ENCODE data around the gene CDH22.

Gene CDH22

DNA sequence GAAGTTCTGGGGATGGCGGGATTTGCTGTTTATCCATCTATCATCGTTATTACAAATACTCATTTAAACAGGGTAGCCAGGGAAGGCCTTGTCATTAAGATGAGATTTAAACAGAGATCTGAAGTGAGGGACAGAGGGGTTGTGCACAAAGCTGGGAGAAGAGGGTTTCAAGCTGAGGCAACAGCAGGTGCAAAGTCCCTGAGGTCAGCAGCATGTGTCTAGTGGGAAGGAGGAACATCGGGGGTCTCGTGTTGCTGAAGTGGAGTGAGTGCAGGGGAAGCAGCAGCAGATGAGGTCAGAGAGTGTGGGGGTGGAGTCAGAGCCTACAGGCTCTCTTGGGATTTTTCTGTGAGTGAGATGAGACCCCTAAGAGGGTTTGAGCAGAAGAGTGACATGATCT lies 52.0 kb downstream of the CDH22 start:
- H3K4me1 ChIP-seq: peaks cover 0 to 27% (median 16%) of the 10 kb centered on the region in 10 experiments; a peak in 15 of 20 replicates
- H3K9me3 ChIP-seq (replicated peaks in 1 of 11): no peaks in the 10 kb centered on the region
- H3K27me3 ChIP-seq: peaks cover 6 to 13% (median 9%) of the 10 kb centered on the region in 11 experiments
- peaks cover 0 to 18% (median 0%) of the 10 kb centered on the region in 11 experiments; a peak in 6 of 22 replicates for H4K20me1 ChIP-seq
- no peaks in the 10 kb centered on the region for H3K36me3 ChIP-seq
- TF ChIP-seq Cebpa-rat (IDR thresholded peaks at IDR 0.05): no peak
- H3K4me3 ChIP-seq: no peak overlapping the region
- no peak overlapping the region for H3K27ac ChIP-seq
- peak overlapping the region in 7 of 11 experiments; percentile 58 to 80 (median 72); a peak in 13 of 22 replicates for H3K4me2 ChIP-seq
- no peak overlapping the region for H3K9ac ChIP-seq

DNA sequence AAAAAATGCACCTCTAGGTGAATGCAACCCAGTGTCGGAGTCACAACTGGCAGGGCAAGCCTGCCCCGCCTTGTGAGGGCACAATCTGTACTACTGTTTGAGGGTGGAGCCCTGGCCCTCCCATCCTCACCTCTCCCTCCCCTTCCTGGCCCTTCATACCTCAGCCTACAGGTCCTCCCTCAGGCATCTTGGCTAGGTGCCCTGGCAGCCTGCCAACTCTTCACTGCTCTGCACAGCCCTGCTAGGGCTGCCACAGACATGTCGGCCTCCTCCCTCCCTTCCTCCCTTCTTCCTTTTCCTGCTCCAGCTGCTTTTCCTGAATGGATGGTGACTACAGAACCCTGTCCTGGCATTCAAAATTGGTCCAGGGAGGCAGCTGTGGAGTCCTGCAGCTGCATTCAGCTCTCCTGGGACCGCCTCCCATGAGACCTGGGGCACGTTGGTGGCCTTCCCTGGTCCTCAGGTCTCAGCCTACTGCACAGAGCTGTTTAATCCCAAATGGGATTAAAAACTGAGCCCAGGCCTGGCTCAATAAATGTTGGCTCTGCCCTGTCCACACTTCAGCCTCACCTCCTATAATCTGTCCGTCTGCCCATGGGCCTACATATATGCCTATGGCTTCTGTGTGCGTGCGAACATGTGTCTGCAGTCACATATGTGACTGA lies 52.7 kb downstream of the CDH22 start:
- H3K9ac ChIP-seq: peak overlapping the region in 1 of 11 experiments; percentile 13; a peak in 1 of 22 replicates
- no peak for TF ChIP-seq Cebpa-rat (IDR thresholded peaks at IDR 0.05)

DNA sequence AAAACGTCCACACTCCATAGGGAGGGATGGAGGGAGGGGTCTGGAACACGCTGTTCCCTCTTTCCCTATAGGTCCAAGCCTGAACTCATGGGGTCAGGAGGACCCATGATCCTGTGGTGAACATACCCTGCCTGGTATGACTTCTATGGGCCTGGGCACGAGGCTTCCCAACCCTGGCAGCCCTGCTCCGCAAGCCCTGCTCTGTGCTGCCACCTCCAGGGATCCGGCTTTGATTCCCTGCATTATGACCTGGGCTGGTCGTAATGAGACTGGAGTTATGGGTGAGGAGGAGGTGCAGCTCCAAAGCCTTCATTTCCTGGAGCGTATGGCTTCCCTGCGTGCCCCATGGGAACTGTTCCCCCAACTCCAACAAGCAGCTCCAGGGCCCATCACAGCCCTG lies 54.9 kb downstream of the CDH22 start:
- Histone ChIP-seq H3K4me2 (no peak overlapping the region), H3K27ac (no peak overlapping the region), H3K9ac (no peak overlapping the region), H4K20me1 (peaks cover 0 to 23% (median 0%) of the 10 kb centered on the region in 11 experiments; a peak in 5 of 22 replicates), H3K36me3 (no peaks in the 10 kb centered on the region), H3K4me1 (peaks cover 0 to 27% (median 16%) of the 10 kb centered on the region in 10 experiments; a peak in 16 of 20 replicates), H3K27me3 (peaks cover 22 to 36% (median 27%) of the 10 kb centered on the region in 11 experiments), H3K9me3 (replicated peaks in 1 of 11) (no peaks in the 10 kb centered on the region), H3K4me3 (no peak overlapping the region)
- no peak for TF ChIP-seq Cebpa-rat (IDR thresholded peaks at IDR 0.05)

More for the DNA sequence above, 52.7 kb downstream of the CDH22 start:
- H3K36me3 ChIP-seq: no peaks in the 10 kb centered on the region
- no peaks in the 10 kb centered on the region for H3K9me3 ChIP-seq (replicated peaks in 1 of 11)
- H4K20me1 ChIP-seq: peaks cover 0 to 23% (median 0%) of the 10 kb centered on the region in 11 experiments; a peak in 5 of 22 replicates
- H3K27me3 ChIP-seq: peaks cover 13 to 20% (median 16%) of the 10 kb centered on the region in 11 experiments
- no peak overlapping the region for H3K27ac ChIP-seq
- peak overlapping the region in 9 of 11 experiments; percentile 28 to 80 (median 67); a peak in 16 of 22 replicates for H3K4me2 ChIP-seq
- H3K4me3 ChIP-seq: no peak overlapping the region
- H3K4me1 ChIP-seq: peaks cover 0 to 27% (median 16%) of the 10 kb centered on the region in 10 experiments; a peak in 15 of 20 replicates

DNA sequence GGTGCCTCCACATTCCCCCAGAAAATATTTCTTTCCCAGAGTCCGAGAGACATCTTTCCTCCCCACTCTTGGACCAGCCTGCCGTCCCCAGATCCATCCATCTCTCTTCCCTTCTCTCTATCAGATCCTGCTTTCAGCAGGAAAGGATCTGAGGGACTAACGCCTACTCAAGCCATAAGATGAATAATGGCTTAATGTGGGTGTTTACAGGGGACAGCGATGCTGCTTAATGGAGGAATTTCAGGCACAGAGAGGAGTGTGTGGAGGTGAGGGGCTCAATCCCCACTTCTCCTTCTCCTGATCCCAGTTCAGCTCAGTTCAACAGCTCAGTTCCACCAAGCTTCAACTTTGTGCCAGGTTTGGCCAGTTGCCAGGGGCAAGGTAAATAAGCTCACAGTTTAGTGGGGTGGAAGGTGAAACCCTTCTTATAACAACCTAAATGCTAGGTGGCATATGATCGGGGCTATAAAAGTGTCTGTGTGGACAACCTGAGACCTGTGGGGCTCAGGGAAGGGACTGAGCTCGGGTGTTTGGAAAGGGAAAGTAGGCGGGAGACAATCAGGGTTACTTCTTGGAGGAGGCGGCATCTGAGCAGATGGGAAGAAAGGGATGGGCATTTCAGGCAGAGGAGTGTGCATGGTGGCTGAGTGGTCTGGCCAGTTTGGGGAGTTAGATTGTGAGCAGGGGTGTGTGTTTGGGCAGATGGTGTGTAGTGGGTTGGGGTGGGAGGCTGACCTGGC lies 55.8 kb downstream of the CDH22 start:
- H3K4me2 ChIP-seq: no peak overlapping the region
- no peaks in the 10 kb centered on the region for H3K36me3 ChIP-seq
- peaks cover 0 to 31% (median 0%) of the 10 kb centered on the region in 11 experiments; a peak in 5 of 22 replicates for H4K20me1 ChIP-seq
- no peak for TF ChIP-seq Cebpa-rat (IDR thresholded peaks at IDR 0.05)
- H3K4me3 ChIP-seq: no peak overlapping the region
- no peak overlapping the region for H3K9ac ChIP-seq
- no peak overlapping the region for H3K27ac ChIP-seq
- no peaks in the 10 kb centered on the region for H3K9me3 ChIP-seq (replicated peaks in 1 of 11)
- H3K4me1 ChIP-seq: peaks cover 0 to 34% (median 19%) of the 10 kb centered on the region in 10 experiments; a peak in 16 of 20 replicates
- H3K27me3 ChIP-seq: peaks cover 22 to 37% (median 29%) of the 10 kb centered on the region in 11 experiments

DNA sequence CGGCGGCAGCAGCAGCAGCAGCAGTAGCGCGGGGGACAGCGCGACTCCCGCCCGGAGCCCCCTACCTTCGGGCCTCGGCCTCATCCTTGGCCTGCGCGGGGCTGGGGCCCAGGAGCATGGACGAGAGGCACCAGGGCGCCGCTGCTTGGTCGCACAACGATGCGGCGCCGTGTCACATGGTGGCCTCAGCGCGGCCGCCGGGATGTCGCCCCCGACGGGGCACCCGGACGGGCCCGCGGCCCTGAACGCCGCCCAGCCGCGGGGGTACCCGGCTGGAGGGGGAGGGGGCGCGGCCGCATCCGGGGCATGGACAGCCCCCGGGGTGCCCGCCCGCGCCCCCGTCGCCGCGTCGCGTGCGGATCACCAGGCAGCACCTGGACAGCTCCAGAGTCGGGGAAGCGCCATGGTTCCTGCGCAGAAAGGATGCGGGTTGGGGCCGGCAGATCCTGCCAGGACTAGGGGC lies 57.1 kb downstream of the CDH22 start:
- Histone ChIP-seq H3K27ac (no peak overlapping the region), H3K36me3 (no peaks in the 10 kb centered on the region), H3K9ac (no peak overlapping the region), H4K20me1 (peaks cover 0 to 31% (median 0%) of the 10 kb centered on the region in 11 experiments; a peak in 6 of 22 replicates), H3K4me1 (peaks cover 0 to 38% (median 28%) of the 10 kb centered on the region in 10 experiments; a peak in 17 of 20 replicates), H3K4me2 (no peak overlapping the region), H3K4me3 (no peak overlapping the region), H3K27me3 (peaks cover 24 to 39% (median 33%) of the 10 kb centered on the region in 11 experiments), H3K9me3 (replicated peaks in 1 of 11) (no peaks in the 10 kb centered on the region)
- TF ChIP-seq Cebpa-rat (IDR thresholded peaks at IDR 0.05): no peak

DNA sequence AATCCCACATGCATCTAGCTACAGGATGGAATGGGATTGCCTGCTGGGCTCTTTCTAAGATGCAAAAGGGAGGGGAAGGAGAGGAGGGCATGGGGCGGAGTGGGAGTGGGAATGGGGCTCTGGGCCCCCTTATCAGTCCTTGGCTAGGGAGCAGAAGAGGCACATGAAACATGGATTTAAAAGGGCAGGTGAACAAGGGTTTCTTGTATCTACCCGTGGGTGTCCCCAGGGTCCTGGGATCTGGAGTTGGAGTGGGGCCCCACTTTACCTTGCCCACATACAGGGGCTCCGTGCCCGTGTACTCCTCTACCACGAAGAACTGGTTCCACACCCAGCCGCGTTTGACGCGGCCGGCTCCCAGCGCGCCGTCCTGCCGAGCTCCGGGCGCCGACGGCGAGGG lies 57.5 kb downstream of the CDH22 start:
- Histone ChIP-seq H3K9ac (no peak overlapping the region), H3K36me3 (no peaks in the 10 kb centered on the region), H3K4me3 (no peak overlapping the region), H3K4me1 (peaks cover 0 to 38% (median 26%) of the 10 kb centered on the region in 10 experiments; a peak in 17 of 20 replicates), H3K4me2 (no peak overlapping the region), H4K20me1 (peaks cover 0 to 26% (median 0%) of the 10 kb centered on the region in 11 experiments; a peak in 5 of 22 replicates), H3K9me3 (replicated peaks in 1 of 11) (no peaks in the 10 kb centered on the region), H3K27me3 (peaks cover 24 to 42% (median 34%) of the 10 kb centered on the region in 11 experiments), H3K27ac (no peak overlapping the region)
- no peak for TF ChIP-seq Cebpa-rat (IDR thresholded peaks at IDR 0.05)

DNA sequence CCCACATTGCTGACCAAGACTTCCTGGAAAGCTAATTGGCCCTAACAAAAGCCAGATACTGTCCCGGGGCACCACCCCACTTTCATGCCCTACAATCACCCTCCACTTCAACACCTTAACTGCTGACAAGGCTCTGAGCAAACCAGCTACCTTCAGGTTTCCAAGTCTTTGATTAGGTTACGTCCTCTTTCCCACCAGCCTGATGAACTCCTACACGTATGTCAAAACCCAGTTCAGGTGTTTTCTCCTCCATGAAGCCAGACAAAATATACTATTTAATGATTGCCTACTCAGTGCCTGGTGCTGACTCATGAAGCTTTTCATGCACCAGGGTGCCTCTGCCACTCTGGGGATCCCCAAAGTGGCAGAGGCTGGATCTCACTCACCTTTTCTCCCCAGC lies 58.6 kb downstream of the CDH22 start:
- peaks cover 0 to 36% (median 18%) of the 10 kb centered on the region in 10 experiments; a peak in 16 of 20 replicates for H3K4me1 ChIP-seq
- peaks cover 24 to 42% (median 34%) of the 10 kb centered on the region in 11 experiments for H3K27me3 ChIP-seq
- no peak overlapping the region for H3K27ac ChIP-seq
- H3K9ac ChIP-seq: no peak overlapping the region
- H3K9me3 ChIP-seq (replicated peaks in 1 of 11): no peaks in the 10 kb centered on the region
- no peak for TF ChIP-seq Cebpa-rat (IDR thresholded peaks at IDR 0.05)
- H4K20me1 ChIP-seq: peaks cover 0 to 26% (median 0%) of the 10 kb centered on the region in 11 experiments; a peak in 5 of 22 replicates
- H3K36me3 ChIP-seq: no peaks in the 10 kb centered on the region
- 0 out of 22 replicates have a peak overlapping the region, but pooled peaks of 1 of the 11 experiments have one; percentile 20 for H3K4me2 ChIP-seq
- H3K4me3 ChIP-seq: no peak overlapping the region

DNA sequence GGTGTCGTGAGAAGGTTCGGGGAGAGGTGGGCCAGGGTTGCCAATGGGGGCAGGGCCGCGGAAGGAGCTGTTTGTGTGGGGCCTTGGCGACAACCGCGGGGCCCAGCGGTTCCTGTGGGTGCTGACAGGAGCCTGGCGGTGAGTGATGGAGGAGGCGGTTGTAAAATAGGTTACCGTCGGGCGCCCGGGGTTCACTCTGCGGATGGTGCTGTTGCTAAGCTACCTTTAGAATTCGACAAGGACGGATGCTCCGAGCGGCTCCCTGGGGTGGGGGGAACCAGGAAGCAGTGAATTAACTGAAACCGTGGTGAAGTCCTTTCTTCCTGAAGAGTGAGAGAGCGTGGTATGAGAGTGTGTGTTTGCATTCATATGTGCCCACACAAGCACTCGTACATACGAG lies 61.7 kb downstream of the CDH22 start:
- 0 out of 20 replicates have a peak overlapping the region, but pooled peaks of 1 of the 10 experiments have one; percentile 34 for H3K4me3 ChIP-seq

More for the DNA sequence above, 61.7 kb downstream of the CDH22 start:
- H3K4me2 ChIP-seq: peak overlapping the region in 10 of 11 experiments; percentile 11 to 83 (median 65); a peak in 19 of 22 replicates
- TF ChIP-seq Cebpa-rat (IDR thresholded peaks at IDR 0.05): no peak
- no peak overlapping the region for H3K27ac ChIP-seq
- H3K27me3 ChIP-seq: peaks cover 18 to 35% (median 27%) of the 10 kb centered on the region in 11 experiments
- H3K4me1 ChIP-seq: peaks cover 0 to 40% (median 18%) of the 10 kb centered on the region in 10 experiments; a peak in 16 of 20 replicates
- peaks cover 0 to 15% (median 0%) of the 10 kb centered on the region in 11 experiments; a peak in 4 of 22 replicates for H4K20me1 ChIP-seq
- H3K36me3 ChIP-seq: no peaks in the 10 kb centered on the region
- no peak overlapping the region for H3K9ac ChIP-seq
- H3K9me3 ChIP-seq (replicated peaks in 1 of 11): no peaks in the 10 kb centered on the region

Data from BLaER1 treated with 17β-estradiol and CSF1 and Interleukin-3, amounts not matched to agents 10 nM and 100 nM (cell line).